Prostate gland (tissue), 2 donors: ENCODE measurements around the gene TAAR8. TPM values are rescaled to one million over a fixed set of nuclear protein-coding genes. Genes with fewer than 3 reads are reported as not detected.
"Not testable (repeated sequence)": the region's sequence is repeated elsewhere in the genome, so short reads cannot be mapped to it uniquely, and the experiment has no call there.

Experiments
- DNase-seq: peaks from one replicate; pipeline ENCODE4 v3.0.0-alpha.2; 2019; ENCODE audit warnings: low spot score
- H3K27ac ChIP-seq, 2 donors: fragments of 200-600 bp; sonication (generic); 2 replicates each; pipeline ENCODE4 v1.5.1; 2017 to 2019
- H3K27me3 ChIP-seq: fragments of 200-600 bp; sonication (generic); replicated peaks from 2 replicates; pipeline ENCODE4 v1.5.1; 2019; ENCODE audit not compliant: insufficient read depth
- H3K36me3 ChIP-seq, 2 donors: fragments of 200-600 bp; sonication (generic); 1 replicate in 1 of 2; 2 replicates in 1 of 2; pipeline versions ENCODE4 v1.5.1 to v1.8.1; 2017 to 2019
- H3K4me1 ChIP-seq: fragments of 200-600 bp; sonication (generic); replicated peaks from 2 replicates; pipeline ENCODE4 v1.5.1; 2019
- H3K4me3 ChIP-seq, 2 donors: fragments of 200-600 bp; sonication (generic); 2 replicates each; pipeline ENCODE4 v1.5.1; 2017 to 2019
- H3K9me3 ChIP-seq: fragments of 200-600 bp; sonication (generic); 2 replicates; pipeline ENCODE4 v1.5.1; 2017
- CTCF ChIP-seq, 4 experiments: fragments of 200-600 bp in 2 of 4; fragments of 450-650 bp in 2 of 4; sonication (generic) in 2 of 4; IDR thresholded peaks; 1 replicate in 3 of 4; 2 replicates in 1 of 4; pipeline ENCODE4 v1.5.1; 2016 to 2019; ENCODE audit warnings: antibody characterized with exemption in 4 of 4, mild to moderate bottlenecking in 2 of 4, moderate library complexity in 2 of 4
- POLR2A ChIP-seq: fragments of 450-650 bp; IDR thresholded peaks from one replicate; pipeline ENCODE4 v1.6.1; 2016; ENCODE audit warnings: antibody characterized with exemption, mild to moderate bottlenecking
- POLR2AphosphoS5 ChIP-seq: sonication (generic); formaldehyde crosslinking; IDR thresholded peaks from one replicate; pipeline ENCODE4 v1.6.1; 2017; ENCODE audit warnings: antibody characterized with exemption
- WGBS: methylation state at CpG from one replicate; pipeline ENCODE4 v1.1.5; 2018; 5-methylcytosine and 5-hydroxymethylcytosine counted together
- intact Hi-C: fragments of 100-400 bp; cut with DNase I; formaldehyde crosslinking; loops from one replicate; pipeline ENCODE4 v1.14.2; 2022
- small RNA-seq, 2 donors: library from RNA; depleted of rRNA; stranded (forward); fragments of <200 nt; gene quantifications; one replicate each; pipeline ENCODE3, GENCODE V24; 2016
- total RNA-seq, 2 donors: library from RNA; depleted of rRNA; stranded (reverse); fragments of >200 nt; gene quantifications; one replicate each; pipeline ENCODE4 v1.1.0, GENCODE V29; 2016

Gene TAAR8
- total RNA-seq, 2 donors from 2014 or later = not detected

DNA sequence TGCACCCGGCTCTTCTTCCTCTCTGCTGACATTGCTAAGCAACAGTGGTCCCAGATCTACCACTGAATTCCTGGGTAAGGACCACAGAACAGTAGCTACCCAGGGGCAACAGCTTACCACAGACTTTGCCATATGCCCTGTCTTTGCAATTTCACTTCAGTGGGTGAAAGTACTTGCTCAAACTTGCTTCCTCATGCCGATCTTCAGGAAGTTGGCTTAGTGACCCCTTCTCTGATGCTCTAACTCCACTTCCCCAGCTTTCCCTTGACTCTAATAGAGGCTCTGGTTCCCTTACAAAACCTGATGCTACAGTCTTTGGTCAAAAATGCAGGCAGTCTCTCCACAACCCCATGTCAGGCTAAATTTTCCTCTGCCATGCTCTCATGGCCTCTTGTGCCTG, 40.4 kb downstream of the TAAR8 start:
- Histone ChIP-seq H3K4me3 (no peak overlapping the region), H3K4me1 (no peaks in the 10 kb centered on the region), H3K9me3 (no peaks in the 10 kb centered on the region), H3K36me3 (no peaks in the 10 kb centered on the region), H3K27ac (no peak overlapping the region), H3K27me3 (no peaks in the 10 kb centered on the region)
- TF ChIP-seq POLR2AphosphoS5 = no peak
- TF ChIP-seq CTCF (IDR thresholded peaks at IDR 0.05) = no peak
- TF ChIP-seq POLR2A = no peak
- no peak for DNase-seq
- intact Hi-C loops = no loop called here
- WGBS = 76% methylated on average over 2 of the region's 2 CpGs

DNA sequence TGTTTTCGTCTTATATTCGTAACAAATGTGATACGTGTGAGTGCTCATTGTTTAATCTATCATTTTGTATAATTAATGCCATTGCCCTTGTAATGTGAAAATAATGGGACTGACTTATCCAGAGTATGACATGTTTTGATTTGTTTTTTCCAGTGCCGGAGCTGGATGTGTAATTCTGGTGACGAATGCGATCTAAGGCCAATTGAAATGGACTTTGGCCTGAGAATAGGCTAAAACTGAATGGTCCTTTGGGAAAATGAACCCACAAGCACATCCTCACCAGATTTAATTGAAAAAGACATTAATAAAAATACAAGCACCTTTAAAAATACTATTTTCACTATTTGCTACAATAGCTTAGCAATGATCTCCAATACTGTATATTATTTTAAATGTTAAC, 43.7 kb downstream of the TAAR8 start:
- DNase-seq = no peak
- 72% methylated on average over 6 of the region's 6 CpGs for WGBS

GRCh38 chr6:132598473-132598872, 46.0 kb downstream of the TAAR8 start:
- H3K4me1 ChIP-seq = no peaks in the 10 kb centered on the region

More for the DNA sequence above, 43.7 kb downstream of the TAAR8 start:
- no peaks in the 10 kb centered on the region for H3K36me3 ChIP-seq
- TF ChIP-seq POLR2AphosphoS5 = no peak
- TF ChIP-seq CTCF (IDR thresholded peaks at IDR 0.05) = no peak
- TF ChIP-seq POLR2A = no peak
- no peak overlapping the region for H3K27ac ChIP-seq
- no peaks in the 10 kb centered on the region for H3K4me1 ChIP-seq
- no peaks in the 10 kb centered on the region for H3K27me3 ChIP-seq
- intact Hi-C loops = no loop called here
- H3K9me3 ChIP-seq = no peaks in the 10 kb centered on the region
- H3K4me3 ChIP-seq = no peak overlapping the region

DNA sequence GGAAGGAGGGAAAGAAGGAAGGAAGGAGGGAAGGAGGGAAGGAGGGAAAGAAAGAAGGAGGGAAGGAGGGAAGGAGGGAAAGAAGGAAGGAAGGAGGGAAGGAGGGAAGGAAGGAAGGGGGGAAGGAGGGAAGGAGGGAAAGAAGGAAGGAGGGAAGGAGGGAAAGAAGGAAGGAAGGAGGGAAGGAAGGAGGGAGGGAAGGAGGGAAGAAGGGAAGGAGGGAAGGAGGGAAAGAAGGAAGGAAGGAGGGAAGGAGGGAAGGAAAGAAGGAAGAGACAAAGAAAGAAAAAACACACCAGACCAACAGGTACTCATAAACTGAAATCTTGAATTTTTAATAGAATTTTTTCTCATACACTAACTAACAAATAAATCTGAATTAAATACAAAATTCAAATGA, 48.4 kb downstream of the TAAR8 start:
- intact Hi-C loops, H3K4me1 ChIP-seq, DNase-seq: not testable (repeated sequence)

More at GRCh38 chr6:132598473-132598872, 46.0 kb downstream of the TAAR8 start:
- Histone ChIP-seq H3K27me3 (no peaks in the 10 kb centered on the region), H3K36me3 (no peaks in the 10 kb centered on the region), H3K9me3 (no peaks in the 10 kb centered on the region), H3K4me3 (no peak overlapping the region), H3K27ac (no peak overlapping the region)
- DNase-seq = no peak
- TF ChIP-seq CTCF (IDR thresholded peaks at IDR 0.05) = no peak
- TF ChIP-seq POLR2AphosphoS5 = no peak
- TF ChIP-seq POLR2A = no peak
- WGBS = 51% methylated on average over 3 of the region's 3 CpGs
- intact Hi-C loops = no loop called here

More for the DNA sequence above, 48.4 kb downstream of the TAAR8 start:
- H3K27me3 ChIP-seq, H3K36me3 ChIP-seq, H3K27ac ChIP-seq, H3K9me3 ChIP-seq, H3K4me3 ChIP-seq: not testable (repeated sequence)

Small RNAs within 50 kb of the gene (small RNA-seq; reads per million reads assigned to genes)
- 0 reads per million in 2 donors for gene TAAR7P

Other genes with a start within 250 kb of the TAAR8 start
- 1 to 10 TPM; 4.0 to 5.5 TPM for gene MOXD1, start 151.2 kb upstream of the TAAR8 start, total RNA-seq
- 10 to 100 TPM; 17.6 to 27.1 TPM for gene STX7, start 39.6 kb upstream of the TAAR8 start, total RNA-seq
- not detected for gene TAAR9, start 14.4 kb upstream of the TAAR8 start, total RNA-seq
- gene TAAR6, start 17.6 kb downstream of the TAAR8 start, total RNA-seq = not detected
- not detected for gene TAAR5, start 37.1 kb downstream of the TAAR8 start, total RNA-seq
- gene TAAR2, start 71.6 kb downstream of the TAAR8 start, total RNA-seq = not detected
- not detected for gene TAAR1, start 106.5 kb downstream of the TAAR8 start, total RNA-seq
- gene VNN1, start 161.4 kb downstream of the TAAR8 start, total RNA-seq = under 1 TPM; 0.32 to 0.34 TPM
- gene VNN2, start 205.2 kb downstream of the TAAR8 start, total RNA-seq = 1 to 10 TPM in 1 of 2 donors, not detected in 1; 1.5 TPM
- 1 to 10 TPM; 5.4 to 7.7 TPM for gene SLC18B1, start 246.0 kb downstream of the TAAR8 start, total RNA-seq